Naive thymus-derived CD8-positive, alpha-beta T cell (primary cell): ENCODE data around the gene ITCH. TPM values are rescaled to one million over a fixed set of nuclear protein-coding genes. Genes with fewer than 3 reads are reported as not detected.
"Not testable (repeated sequence)": the region's sequence is repeated elsewhere in the genome, so short reads cannot be mapped to it uniquely, and the experiment has no call there.

Experiments used
- ATAC-seq, 2 donors: fragments of 150-1000 bp; cut with Tn5 transposase in 1 of 2; sonication (Bioruptor Pico), chemical (Tn5 transposase) in 1 of 2; 1 replicate in 1 of 2; 2 replicates in 1 of 2; pipeline ENCODE4 v1.10.0; 2021; ENCODE audit warnings: mild to moderate bottlenecking in 2 of 2, moderate library complexity in 2 of 2
- POLR2A ChIA-PET: fragments of 350-600 bp; sonication (Branson Sonifier 250); formaldehyde crosslinking; loops from one replicate; lab custom pipeline; 2021; ENCODE audit warnings: antibody characterized with exemption; lab: Charles Lee
- DNase-seq, 10 donors: peaks; one replicate each; pipeline versions ENCODE4 v3.0.0 to v3.0.0-alpha.2; 2020 to 2022
- H3K27ac Mint-ChIP-seq, 10 donors: one replicate each; pipeline ENCODE4 v1.8.0; 2020 to 2022; ENCODE audit warnings: mild to moderate bottlenecking in 10 of 10, mixed read lengths in 10 of 10, moderate library complexity in 4 of 10, inconsistent platforms in 1 of 10
- H3K27me3 Mint-ChIP-seq, 5 donors: one replicate each; pipeline ENCODE4 v1.8.0; 2021 to 2022; ENCODE audit warnings: mixed read lengths in 5 of 5
- H3K36me3 Mint-ChIP-seq, 3 donors: one replicate each; pipeline ENCODE4 v1.8.0; 2020 to 2022; ENCODE audit warnings: mixed read lengths in 3 of 3, mild to moderate bottlenecking in 2 of 3, inconsistent platforms in 1 of 3
- H3K4me1 Mint-ChIP-seq, 4 donors: one replicate each; pipeline ENCODE4 v1.8.0; 2021 to 2022; ENCODE audit warnings: mixed read lengths in 4 of 4
- H3K4me3 Mint-ChIP-seq, 10 donors: one replicate each; pipeline ENCODE4 v1.8.0; 2020 to 2022; ENCODE audit warnings: mild to moderate bottlenecking in 10 of 10, mixed read lengths in 10 of 10, moderate library complexity in 6 of 10, inconsistent platforms in 1 of 10
- H3K9me3 Mint-ChIP-seq, 9 donors: one replicate each; pipeline ENCODE4 v1.8.0; 2020 to 2022; ENCODE audit warnings: mixed read lengths in 9 of 9, mild to moderate bottlenecking in 3 of 9, inconsistent platforms in 1 of 9, moderate library complexity in 1 of 9
- polyA plus RNA-seq, 3 donors: library from polyadenylated mRNA; unstranded; fragments of 300-500 nt; fragmentation: Illumina TruSeq; gene quantifications; one replicate each; pipeline ENCODE4 v1.2.3, GENCODE V29; 2021
- total RNA-seq, 8 experiments: library from RNA in 2 of 8; stranded (reverse) in 2 of 8; gene quantifications; one replicate each; pipeline ENCODE4 v1.2.3 and lab custom pipeline; 2021 to 2026

ITCH gene
- total and polyA plus RNA-seq, 5 experiments from 2014 or later: 12.6 to 75.9 (median 19.6) TPM

- peak overlapping the region in 6 of 10 donors; percentile 6 to 77 (median 42) for H3K27ac Mint-ChIP-seq
- no peak for ATAC-seq
- no peak overlapping the region for H3K4me3 Mint-ChIP-seq
- peaks cover 0 to 43% (median 8%) of the 10 kb centered on the region in 3 donors for H3K36me3 Mint-ChIP-seq
- H3K27me3 Mint-ChIP-seq: no peaks in the 10 kb centered on the region
- H3K9me3 Mint-ChIP-seq: no peaks in the 10 kb centered on the region
- POLR2A ChIA-PET: no interaction called here
- peaks cover 17 to 62% (median 40%) of the 10 kb centered on the region in 4 donors for H3K4me1 Mint-ChIP-seq
- DNase-seq: no peak
Observed at GRCh38 chr20:34389206-34389953, 26.3 kb downstream of the ITCH start.

- Mint-ChIP-seq H3K4me1 (peaks cover 17 to 61% (median 39%) of the 10 kb centered on the region in 4 donors), H3K36me3 (peaks cover 0 to 48% (median 8%) of the 10 kb centered on the region in 3 donors), H3K9me3 (no peaks in the 10 kb centered on the region), H3K4me3 (no peak overlapping the region), H3K27ac (peak overlapping the region in 5 of 10 donors; percentile 14 to 77 (median 53)), H3K27me3 (no peaks in the 10 kb centered on the region)
- DNase-seq (no peak), ATAC-seq (no peak)
- POLR2A ChIA-PET: no interaction called here
Observed at GRCh38 chr20:34389954-34390555, 27.0 kb downstream of the ITCH start.

GRCh38 chr20:34396408-34396807 is 33.3 kb downstream of the ITCH start:
- Mint-ChIP-seq H3K4me3 (no peak overlapping the region), H3K9me3 (no peaks in the 10 kb centered on the region), H3K4me1 (peaks cover 9 to 35% (median 23%) of the 10 kb centered on the region in 4 donors), H3K36me3 (peaks cover 0 to 66% (median 9%) of the 10 kb centered on the region in 3 donors), H3K27ac (peak overlapping the region in 2 of 10 donors; percentile 19 to 51), H3K27me3 (no peaks in the 10 kb centered on the region)
- ATAC-seq (no peak), DNase-seq (no peak)
- POLR2A ChIA-PET: interaction anchor here (0.5 kb wide), 1 partner anchor 33 kb away, joined by 4 read pairs; the partner anchor contains the start of gene ITCH

- ATAC-seq (no peak), DNase-seq (no peak)
- Mint-ChIP-seq H3K4me3 (no peak overlapping the region), H3K4me1 (peaks cover 12 to 38% (median 28%) of the 10 kb centered on the region in 4 donors), H3K27ac (peak overlapping the region in 1 of 10 donors; percentile 51), H3K36me3 (peaks cover 0 to 72% (median 10%) of the 10 kb centered on the region in 3 donors), H3K9me3 (no peaks in the 10 kb centered on the region), H3K27me3 (no peaks in the 10 kb centered on the region)
- POLR2A ChIA-PET: no interaction called here
Observed at GRCh38 chr20:34397096-34397495, 34.0 kb downstream of the ITCH start.

- POLR2A ChIA-PET: interaction anchor here (1.4 kb wide), 1 partner anchor 37 kb away, joined by 3 read pairs; no protein-coding TSS in a partner anchor
- not testable (repeated sequence) for ATAC-seq, DNase-seq, H3K9me3 Mint-ChIP-seq, H3K4me3 Mint-ChIP-seq, H3K27me3 Mint-ChIP-seq
- Mint-ChIP-seq H3K27ac (peak overlapping the region in 8 of 10 donors; percentile 0 to 69 (median 12)), H3K4me1 (peaks cover 14 to 57% (median 44%) of the 10 kb centered on the region in 4 donors), H3K36me3 (peaks cover 0 to 47% (median 8%) of the 10 kb centered on the region in 3 donors)
Observed at GRCh38 chr20:34400776-34401175, 37.7 kb downstream of the ITCH start.

GRCh38 chr20:34401741-34402455 is 38.8 kb downstream of the ITCH start:
- POLR2A ChIA-PET: interaction anchor here (1.4 kb wide), 1 partner anchor 38 kb away, joined by 3 read pairs; no protein-coding TSS in a partner anchor
- H3K4me1 Mint-ChIP-seq: peaks cover 14 to 61% (median 46%) of the 10 kb centered on the region in 4 donors
- H3K27me3 Mint-ChIP-seq: no peaks in the 10 kb centered on the region
- H3K9me3 Mint-ChIP-seq: no peaks in the 10 kb centered on the region
- no peak for ATAC-seq
- peak overlapping the region in 1 of 10 donors; percentile 5 for H3K4me3 Mint-ChIP-seq
- H3K36me3 Mint-ChIP-seq: peaks cover 0 to 38% (median 8%) of the 10 kb centered on the region in 3 donors
- no peak for DNase-seq
- peak overlapping the region; percentile 3 to 84 (median 59) for H3K27ac Mint-ChIP-seq

GRCh38 chr20:34402461-34402860 is 39.4 kb downstream of the ITCH start:
- POLR2A ChIA-PET: no interaction called here

GRCh38 chr20:34403063-34403827 is 40.2 kb downstream of the ITCH start:
- Mint-ChIP-seq H3K27ac (peak overlapping the region; percentile 18 to 89 (median 62)), H3K27me3 (no peaks in the 10 kb centered on the region)
- no peak for ATAC-seq

More at GRCh38 chr20:34402461-34402860, 39.4 kb downstream of the ITCH start:
- DNase-seq (no peak), ATAC-seq (no peak)
- H3K9me3 Mint-ChIP-seq: no peaks in the 10 kb centered on the region
- peaks cover 15 to 60% (median 46%) of the 10 kb centered on the region in 4 donors for H3K4me1 Mint-ChIP-seq
- H3K27ac Mint-ChIP-seq: peak overlapping the region in 9 of 10 donors; percentile 19 to 84 (median 60)
- peaks cover 0 to 33% (median 10%) of the 10 kb centered on the region in 3 donors for H3K36me3 Mint-ChIP-seq
- no peak overlapping the region for H3K4me3 Mint-ChIP-seq
- H3K27me3 Mint-ChIP-seq: no peaks in the 10 kb centered on the region

GRCh38 chr20:34403908-34404307 is 40.8 kb downstream of the ITCH start:
- Mint-ChIP-seq H3K9me3 (no peaks in the 10 kb centered on the region), H3K27ac (peak overlapping the region; percentile 16 to 89 (median 48)), H3K4me1 (peaks cover 18 to 63% (median 52%) of the 10 kb centered on the region in 4 donors), H3K4me3 (peak overlapping the region in 4 of 10 donors; percentile 1 to 40 (median 34)), H3K27me3 (no peaks in the 10 kb centered on the region), H3K36me3 (peaks cover 0 to 37% (median 12%) of the 10 kb centered on the region in 3 donors)
- DNase-seq: no peak
- POLR2A ChIA-PET: no interaction called here
- no peak for ATAC-seq

More at GRCh38 chr20:34403063-34403827, 40.2 kb downstream of the ITCH start:
- POLR2A ChIA-PET: no interaction called here
- Mint-ChIP-seq H3K4me1 (peaks cover 17 to 62% (median 52%) of the 10 kb centered on the region in 4 donors), H3K9me3 (no peaks in the 10 kb centered on the region), H3K4me3 (peak overlapping the region in 4 of 10 donors; percentile 1 to 49 (median 39)), H3K36me3 (peaks cover 0 to 34% (median 12%) of the 10 kb centered on the region in 3 donors)
- DNase-seq: no peak

GRCh38 chr20:34404803-34405202 is 41.7 kb downstream of the ITCH start:
- H3K4me3 Mint-ChIP-seq: peak overlapping the region in 9 of 10 donors; percentile 46 to 76 (median 66)
- ATAC-seq (no peak), DNase-seq (no peak)
- POLR2A ChIA-PET: interaction anchor here (0.6 to 1.0 kb wide), 4 partner anchors 12 to 117 kb away, joined by 3 to 4 read pairs (median 4); partner anchors contain the start of gene ITCH
- peaks cover 0 to 37% (median 14%) of the 10 kb centered on the region in 3 donors for H3K36me3 Mint-ChIP-seq
- no peaks in the 10 kb centered on the region for H3K9me3 Mint-ChIP-seq
- peak overlapping the region; percentile 57 to 91 (median 77) for H3K27ac Mint-ChIP-seq
- peaks cover 18 to 64% (median 53%) of the 10 kb centered on the region in 4 donors for H3K4me1 Mint-ChIP-seq
- H3K27me3 Mint-ChIP-seq: no peaks in the 10 kb centered on the region

- H3K9me3 Mint-ChIP-seq: not testable (repeated sequence)
Observed at GRCh38 chr20:34405247-34405651, 42.2 kb downstream of the ITCH start.

More at GRCh38 chr20:34405247-34405651, 42.2 kb downstream of the ITCH start:
- DNase-seq (peak in 7 of 10 donors; percentile 12 to 59 (median 32)), ATAC-seq (peak; percentile 96 to 99)
- Mint-ChIP-seq H3K4me1 (peaks cover 17 to 63% (median 50%) of the 10 kb centered on the region in 4 donors), H3K36me3 (peaks cover 0 to 37% (median 12%) of the 10 kb centered on the region in 3 donors), H3K4me3 (peak overlapping the region in 9 of 10 donors; percentile 46 to 76 (median 66)), H3K27ac (peak overlapping the region; percentile 57 to 91 (median 77))
- H3K27me3 Mint-ChIP-seq: not testable (repeated sequence)
- POLR2A ChIA-PET: interaction anchor here (0.6 to 1.0 kb wide), 5 partner anchors 9 to 117 kb away, joined by 3 to 4 read pairs (median 4); partner anchors contain the start of gene ITCH
